ENCODE measurements around the gene EGFL8. TPM values are rescaled to one million over a fixed set of nuclear protein-coding genes. Genes with fewer than 3 reads are reported as not detected.

The EGFL8 gene
- total and polyA plus RNA-seq, 9 of the 15 experiments (the other 6 are each of a cell fraction or from before 2014, with no cell fraction given): 2.2 to 47.4 (median 14.2) TPM

DNA sequence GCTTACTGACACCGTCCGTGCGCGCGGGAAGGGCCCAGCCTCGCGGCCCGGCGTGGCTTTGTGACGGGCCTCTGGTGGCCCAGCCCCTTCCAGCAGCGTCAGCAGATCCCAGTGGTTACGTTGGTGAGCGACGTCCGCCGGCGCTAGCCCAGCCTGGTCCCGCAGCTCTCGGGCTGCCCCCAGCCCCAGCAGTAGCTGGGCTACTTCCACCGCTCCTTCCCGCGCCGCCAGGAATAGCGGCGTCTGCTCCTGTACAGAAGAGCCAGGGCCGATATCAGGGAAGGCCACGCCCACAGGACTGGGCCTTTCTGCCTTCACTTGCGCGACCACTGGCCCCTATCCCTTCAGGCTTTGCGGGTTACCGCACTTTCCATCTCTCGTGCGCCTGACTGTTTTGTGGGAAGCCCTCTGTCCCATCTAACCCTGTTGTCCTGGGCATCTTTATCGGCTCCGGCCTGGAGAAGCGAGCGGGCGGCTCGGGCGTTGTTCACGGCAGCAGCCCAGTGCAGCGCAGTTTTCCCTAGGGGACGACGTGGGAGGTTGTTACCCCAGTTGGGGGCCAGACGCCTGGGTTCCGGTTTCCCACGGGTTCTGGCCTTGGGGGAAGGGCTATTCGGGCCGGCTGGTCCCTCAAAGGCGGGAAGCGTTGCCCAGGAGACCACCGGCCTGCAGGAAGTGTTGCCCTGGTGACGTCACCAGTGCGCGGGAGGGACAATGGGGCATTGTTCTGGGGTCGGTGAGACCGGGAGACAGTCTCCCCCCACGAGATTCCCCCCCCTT lies 31.7 kb downstream of the EGFL8 start (continued):
- TF ChIP-seq SNAPC5 (CRISPR knock-in tag; IDR thresholded peaks at IDR 0.05) (no peak), RBM14 (IDR thresholded peaks at IDR 0.05; ENCODE audit: borderline replicate concordance, insufficient read depth, low read depth, low read length) (no peak), JUNB (CRISPR knock-in tag; conservative IDR thresholded peaks at IDR 0.05) (peak; percentile 92), AFF1 (IDR thresholded peaks at IDR 0.05; ENCODE audit: low read depth in 1 of 2, partially characterized antibody in 2 of 2) (peak in 1 of 2 experiments; percentile 80), SMARCC2 (IDR thresholded peaks at IDR 0.05; ENCODE audit: low read depth) (no peak), HDAC8 (tag; IDR thresholded peaks at IDR 0.05) (no peak; the same call in 1 of the 2 replicates), ZFP30 (CRISPR knock-in tag; IDR thresholded peaks at IDR 0.05; ENCODE audit: borderline replicate concordance) (no peak), BACH1 (tag; IDR thresholded peaks at IDR 0.05) (no peak), CBFB (CRISPR knock-in tag; IDR thresholded peaks at IDR 0.05) (peak; percentile 87; the same call in 1 of the 2 replicates), MCM5 (IDR thresholded peaks at IDR 0.05; ENCODE audit: low read depth) (no peak), POLR2B (IDR thresholded peaks at IDR 0.05; ENCODE audit: low read depth, partially characterized antibody) (peak; percentile 96), NONO (IDR thresholded peaks at IDR 0.05; ENCODE audit: low read depth in 2 of 2, low read length in 1 of 2) (peak in 1 of 2 experiments; percentile 57; a peak in 1 of 4 replicates), DMBX1 (CRISPR knock-in tag; IDR thresholded peaks at IDR 0.05; ENCODE audit: borderline replicate concordance) (no peak), ZNF699 (CRISPR knock-in tag; IDR thresholded peaks at IDR 0.05; ENCODE audit: insufficient replicate concordance) (no peak), BRF2 (IDR thresholded peaks at IDR 0.05; ENCODE audit: borderline replicate concordance, insufficient read depth, insufficient read length) (no peak)
- TF ChIP-seq, protein P1, sequence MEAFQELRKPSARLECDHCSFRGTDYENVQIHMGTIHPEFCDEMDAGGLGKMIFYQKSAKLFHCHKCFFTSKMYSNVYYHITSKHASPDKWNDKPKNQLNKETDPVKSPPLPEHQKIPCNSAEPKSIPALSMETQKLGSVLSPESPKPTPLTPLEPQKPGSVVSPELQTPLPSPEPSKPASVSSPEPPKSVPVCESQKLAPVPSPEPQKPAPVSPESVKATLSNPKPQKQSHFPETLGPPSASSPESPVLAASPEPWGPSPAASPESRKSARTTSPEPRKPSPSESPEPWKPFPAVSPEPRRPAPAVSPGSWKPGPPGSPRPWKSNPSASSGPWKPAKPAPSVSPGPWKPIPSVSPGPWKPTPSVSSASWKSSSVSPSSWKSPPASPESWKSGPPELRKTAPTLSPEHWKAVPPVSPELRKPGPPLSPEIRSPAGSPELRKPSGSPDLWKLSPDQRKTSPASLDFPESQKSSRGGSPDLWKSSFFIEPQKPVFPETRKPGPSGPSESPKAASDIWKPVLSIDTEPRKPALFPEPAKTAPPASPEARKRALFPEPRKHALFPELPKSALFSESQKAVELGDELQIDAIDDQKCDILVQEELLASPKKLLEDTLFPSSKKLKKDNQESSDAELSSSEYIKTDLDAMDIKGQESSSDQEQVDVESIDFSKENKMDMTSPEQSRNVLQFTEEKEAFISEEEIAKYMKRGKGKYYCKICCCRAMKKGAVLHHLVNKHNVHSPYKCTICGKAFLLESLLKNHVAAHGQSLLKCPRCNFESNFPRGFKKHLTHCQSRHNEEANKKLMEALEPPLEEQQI (IDR thresholded peaks at IDR 0.05): no peak

All from K562 (cell line).